K562 (cell line): ENCODE data around the gene OSBP2. TPM values are rescaled to one million over a fixed set of nuclear protein-coding genes. Genes with fewer than 3 reads are reported as not detected.

Experiments
- CBFA2T3 ChIP-seq: fragments of 450-650 bp; IDR thresholded peaks from 2 replicates; pipeline ENCODE4 v1.6.1; 2017
- FOXP1 ChIP-seq: sonication (generic); formaldehyde crosslinking; IDR thresholded peaks from 2 replicates; pipeline ENCODE4 v1.8.0; 2022; ENCODE audit warnings: mild to moderate bottlenecking, missing genetic modification reagents
- ILK ChIP-seq: fragments of 450-650 bp; IDR thresholded peaks from 2 replicates; pipeline ENCODE4 v1.6.1; 2016; ENCODE audit warnings: missing genetic modification characterization, low read depth, mild to moderate bottlenecking, missing compliant biosample characterization, moderate library complexity, borderline replicate concordance
- L3MBTL2 ChIP-seq: fragments of 450-650 bp; IDR thresholded peaks from 2 replicates; pipeline ENCODE4 v1.6.1; 2016; ENCODE audit warnings: mild to moderate bottlenecking, moderate library complexity
- MTA3 ChIP-seq: fragments of 450-650 bp; formaldehyde crosslinking; IDR thresholded peaks from 2 replicates; pipeline ENCODE4 v1.6.1; 2017; ENCODE audit warnings: mild to moderate bottlenecking, borderline replicate concordance
- NONO ChIP-seq, 2 experiments: fragments of 200-400 bp in 1 of 2; fragments of 450-650 bp in 1 of 2; formaldehyde crosslinking in 1 of 2; IDR thresholded peaks; 2 replicates each; pipeline ENCODE4 v1.6.1; 2017; ENCODE audit warnings: low read depth in 2 of 2, mild to moderate bottlenecking in 2 of 2, moderate library complexity in 2 of 2, low read length in 1 of 2
- PHB2 ChIP-seq: fragments of 450-650 bp; IDR thresholded peaks from 2 replicates; pipeline ENCODE4 v1.6.1; 2017; ENCODE audit warnings: low read depth
- PHF8 ChIP-seq: fragments of 200-600 bp; sonication (generic); IDR thresholded peaks from 2 replicates; pipeline ENCODE4 v1.6.1; 2012; ENCODE audit warnings: mixed run types, mild to moderate bottlenecking, inconsistent platforms, low read length, moderate library complexity, borderline replicate concordance
- POLR2AphosphoS5 ChIP-seq: IDR thresholded peaks from 2 replicates; pipeline ENCODE4 v1.6.1; 2011; ENCODE audit warnings: mild to moderate bottlenecking, low read depth, low read length, moderate library complexity; ENCODE audit not compliant: control insufficient read depth, insufficient read depth
- ZBTB7A ChIP-seq: IDR thresholded peaks from 2 replicates; pipeline ENCODE4 v1.6.1; 2011; ENCODE audit warnings: low read depth, mild to moderate bottlenecking, low read length, moderate library complexity, borderline replicate concordance; ENCODE audit not compliant: control insufficient read depth
- ZC3H11A ChIP-seq: IDR thresholded peaks from 2 replicates; pipeline ENCODE4 v1.6.1; 2012; ENCODE audit warnings: low read depth, low read length, improper control_type of control experiment
- ZNF263 ChIP-seq: sonication (generic); formaldehyde crosslinking; IDR thresholded peaks from 2 replicates; pipeline ENCODE4 v1.8.0; 2022; ENCODE audit warnings: mild to moderate bottlenecking, missing genetic modification reagents, borderline replicate concordance
- ZNF311 ChIP-seq: fragments of 250-450 bp; sonication (Bioruptor Pico); IDR thresholded peaks from 2 replicates; pipeline ENCODE4 v1.4.0; 2020; ENCODE audit warnings: mild to moderate bottlenecking, moderate library complexity
- ZNF316 ChIP-seq: fragments of 450-650 bp; IDR thresholded peaks from 2 replicates; pipeline ENCODE4 v1.6.1; 2016
- ZNF445 ChIP-seq: fragments of 250-450 bp; sonication (Bioruptor Pico); IDR thresholded peaks from 2 replicates; pipeline ENCODE4 v1.4.0; 2020; ENCODE audit warnings: low read depth, mild to moderate bottlenecking, moderate library complexity
- ZNF551 ChIP-seq: fragments of 250-450 bp; sonication (Bioruptor Pico); IDR thresholded peaks from 2 replicates; pipeline ENCODE4 v1.5.0; 2021; ENCODE audit warnings: mild to moderate bottlenecking, moderate library complexity
- polyA plus RNA-seq, 8 experiments: library from polyadenylated mRNA; depleted of rRNA in 4 of 8; stranded (reverse) in 5 of 8; unstranded in 3 of 8; fragments of >200 nt; fragmentation: Nextera tagmentation in 2 of 8; fragmentation: Illumina TruSeq in 1 of 8; extraction: Ambion mirVana in 2 of 8; extraction: Trizol in 1 of 8; gene quantifications; 2 replicates each; pipeline versions ENCODE4 v1.2.1 to v1.2.3, GENCODE V29; 2011 to 2014; ENCODE audit warnings: inconsistent platforms in 1 of 8, missing spikeins in 1 of 8
- total RNA-seq, 7 experiments: library from RNA; depleted of rRNA in 6 of 7; stranded (reverse); fragments of >200 nt in 6 of 7; fragmentation: Illumina TruSeq in 2 of 7; extraction: Trizol in 2 of 7; gene quantifications; 2 replicates each; pipeline versions ENCODE4 v1.2.1 to v1.2.3, GENCODE V29; 2011 to 2021; ENCODE audit warnings: low replicate concordance in 1 of 7
- TF ChIP-seq, protein P1 (sequence below): fragments of 450-650 bp; IDR thresholded peaks from 2 replicates; pipeline ENCODE4 v1.6.1; 2016; ENCODE audit warnings: borderline replicate concordance
- TF ChIP-seq, protein P2 (sequence below), 3 experiments: fragments of 200-800 bp in 1 of 3; sonication (Bioruptor generic) in 1 of 3; sonication (generic) in 1 of 3; formaldehyde crosslinking in 1 of 3; IDR thresholded peaks; 2 replicates each; pipeline versions ENCODE4 v1.6.1 to v1.8.0; 2016 to 2022; ENCODE audit warnings: mild to moderate bottlenecking in 2 of 3, missing compliant biosample characterization in 2 of 3, missing genetic modification characterization in 2 of 3, missing genetic modification reagents in 1 of 3
- TF ChIP-seq, protein P3 (sequence below): fragments of 450-650 bp; IDR thresholded peaks from 2 replicates; pipeline ENCODE4 v1.6.1; 2016; ENCODE audit warnings: mild to moderate bottlenecking
- TF ChIP-seq, protein P4 (sequence below): fragments of 450-650 bp; IDR thresholded peaks from 2 replicates; pipeline ENCODE4 v1.6.1; 2017; ENCODE audit warnings: mild to moderate bottlenecking, moderate library complexity

Gene OSBP2
- total and polyA plus RNA-seq, 9 of the 15 experiments (the other 6 are each of a cell fraction or from before 2014, with no cell fraction given) = 0.52 to 29.5 (median 21.6) TPM

DNA sequence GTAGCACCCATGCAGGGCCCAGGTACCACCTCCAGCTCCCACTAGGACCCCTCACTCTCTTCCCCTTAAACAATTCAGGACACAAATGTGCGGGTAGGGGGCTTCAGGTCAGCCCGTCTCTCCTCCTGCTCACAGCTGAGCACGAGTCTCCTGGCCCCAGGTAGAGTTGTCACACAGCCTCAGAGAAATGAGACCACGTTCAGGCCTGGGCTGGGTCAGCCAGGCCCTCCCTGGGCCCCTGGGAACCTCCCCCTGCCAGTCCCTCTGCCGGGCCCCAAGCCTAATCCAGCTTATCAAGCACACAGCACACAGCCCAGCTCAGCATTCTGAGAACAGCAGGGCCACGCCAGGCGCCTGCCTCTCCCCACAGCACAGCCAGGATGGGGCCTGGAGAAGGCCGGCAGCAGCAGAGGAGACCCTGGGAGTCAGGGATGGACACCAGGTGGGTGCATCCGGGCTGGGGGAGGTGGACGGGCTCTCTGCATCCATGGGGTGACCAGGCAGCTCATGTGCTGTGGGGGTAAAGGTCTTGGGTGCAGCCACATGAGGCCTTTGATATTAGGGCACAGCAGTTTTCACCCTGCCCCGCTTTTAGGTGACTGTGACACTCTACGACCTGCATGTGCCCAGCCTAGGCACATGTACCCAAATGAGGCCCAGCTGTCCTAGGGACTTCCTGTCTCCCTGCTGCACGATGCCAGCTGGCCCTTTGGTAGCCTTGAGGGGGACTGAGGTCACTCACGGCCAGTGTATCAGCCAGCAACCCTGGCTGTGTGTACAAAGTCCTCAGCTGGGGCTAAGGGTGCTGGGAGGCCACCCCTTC, 186.9 kb downstream of the OSBP2 start (continued):
- TF ChIP-seq, protein P1, sequence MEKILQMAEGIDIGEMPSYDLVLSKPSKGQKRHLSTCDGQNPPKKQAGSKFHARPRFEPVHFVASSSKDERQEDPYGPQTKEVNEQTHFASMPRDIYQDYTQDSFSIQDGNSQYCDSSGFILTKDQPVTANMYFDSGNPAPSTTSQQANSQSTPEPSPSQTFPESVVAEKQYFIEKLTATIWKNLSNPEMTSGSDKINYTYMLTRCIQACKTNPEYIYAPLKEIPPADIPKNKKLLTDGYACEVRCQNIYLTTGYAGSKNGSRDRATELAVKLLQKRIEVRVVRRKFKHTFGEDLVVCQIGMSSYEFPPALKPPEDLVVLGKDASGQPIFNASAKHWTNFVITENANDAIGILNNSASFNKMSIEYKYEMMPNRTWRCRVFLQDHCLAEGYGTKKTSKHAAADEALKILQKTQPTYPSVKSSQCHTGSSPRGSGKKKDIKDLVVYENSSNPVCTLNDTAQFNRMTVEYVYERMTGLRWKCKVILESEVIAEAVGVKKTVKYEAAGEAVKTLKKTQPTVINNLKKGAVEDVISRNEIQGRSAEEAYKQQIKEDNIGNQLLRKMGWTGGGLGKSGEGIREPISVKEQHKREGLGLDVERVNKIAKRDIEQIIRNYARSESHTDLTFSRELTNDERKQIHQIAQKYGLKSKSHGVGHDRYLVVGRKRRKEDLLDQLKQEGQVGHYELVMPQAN = peak; percentile 58
- TF ChIP-seq ZNF263 (CRISPR knock-in tag) (no peak), ILK (tag) (no peak), NONO (IDR thresholded peaks at IDR 0.05; ENCODE audit: low read depth in 2 of 2, low read length in 1 of 2) (0 out of 4 replicates have a peak, but pooled peaks of 1 of the 2 experiments have one; percentile 31), ZNF311 (CRISPR knock-in tag) (no peak), ZNF551 (CRISPR knock-in tag) (no peak), PHB2 (no peak), CBFA2T3 (peak; percentile 86), PHF8 (peak; percentile 58; the same call in 1 of the 2 replicates), ZNF316 (peak; percentile 66), L3MBTL2 (peak; percentile 78; the same call in 1 of the 2 replicates), POLR2AphosphoS5 (peak; percentile 75), MTA3 (0 out of 2 replicates have a peak, but pooled peaks have one; percentile 45), ZBTB7A (peak; percentile 89; the same call in 1 of the 2 replicates), ZC3H11A (no peak), FOXP1 (CRISPR knock-in tag) (0 out of 2 replicates have a peak, but pooled peaks have one; percentile 38), ZNF445 (no peak)
- TF ChIP-seq, protein P2, sequence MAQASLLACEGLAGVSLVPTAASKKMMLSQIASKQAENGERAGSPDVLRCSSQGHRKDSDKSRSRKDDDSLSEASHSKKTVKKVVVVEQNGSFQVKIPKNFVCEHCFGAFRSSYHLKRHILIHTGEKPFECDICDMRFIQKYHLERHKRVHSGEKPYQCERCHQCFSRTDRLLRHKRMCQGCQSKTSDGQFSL (CRISPR knock-in tag; IDR thresholded peaks at IDR 0.05) = no peak
- TF ChIP-seq, protein P2 (tag; IDR thresholded peaks at IDR 0.05) = no peak
- TF ChIP-seq, protein P3, sequence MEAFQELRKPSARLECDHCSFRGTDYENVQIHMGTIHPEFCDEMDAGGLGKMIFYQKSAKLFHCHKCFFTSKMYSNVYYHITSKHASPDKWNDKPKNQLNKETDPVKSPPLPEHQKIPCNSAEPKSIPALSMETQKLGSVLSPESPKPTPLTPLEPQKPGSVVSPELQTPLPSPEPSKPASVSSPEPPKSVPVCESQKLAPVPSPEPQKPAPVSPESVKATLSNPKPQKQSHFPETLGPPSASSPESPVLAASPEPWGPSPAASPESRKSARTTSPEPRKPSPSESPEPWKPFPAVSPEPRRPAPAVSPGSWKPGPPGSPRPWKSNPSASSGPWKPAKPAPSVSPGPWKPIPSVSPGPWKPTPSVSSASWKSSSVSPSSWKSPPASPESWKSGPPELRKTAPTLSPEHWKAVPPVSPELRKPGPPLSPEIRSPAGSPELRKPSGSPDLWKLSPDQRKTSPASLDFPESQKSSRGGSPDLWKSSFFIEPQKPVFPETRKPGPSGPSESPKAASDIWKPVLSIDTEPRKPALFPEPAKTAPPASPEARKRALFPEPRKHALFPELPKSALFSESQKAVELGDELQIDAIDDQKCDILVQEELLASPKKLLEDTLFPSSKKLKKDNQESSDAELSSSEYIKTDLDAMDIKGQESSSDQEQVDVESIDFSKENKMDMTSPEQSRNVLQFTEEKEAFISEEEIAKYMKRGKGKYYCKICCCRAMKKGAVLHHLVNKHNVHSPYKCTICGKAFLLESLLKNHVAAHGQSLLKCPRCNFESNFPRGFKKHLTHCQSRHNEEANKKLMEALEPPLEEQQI = no peak
- TF ChIP-seq, protein P4, sequence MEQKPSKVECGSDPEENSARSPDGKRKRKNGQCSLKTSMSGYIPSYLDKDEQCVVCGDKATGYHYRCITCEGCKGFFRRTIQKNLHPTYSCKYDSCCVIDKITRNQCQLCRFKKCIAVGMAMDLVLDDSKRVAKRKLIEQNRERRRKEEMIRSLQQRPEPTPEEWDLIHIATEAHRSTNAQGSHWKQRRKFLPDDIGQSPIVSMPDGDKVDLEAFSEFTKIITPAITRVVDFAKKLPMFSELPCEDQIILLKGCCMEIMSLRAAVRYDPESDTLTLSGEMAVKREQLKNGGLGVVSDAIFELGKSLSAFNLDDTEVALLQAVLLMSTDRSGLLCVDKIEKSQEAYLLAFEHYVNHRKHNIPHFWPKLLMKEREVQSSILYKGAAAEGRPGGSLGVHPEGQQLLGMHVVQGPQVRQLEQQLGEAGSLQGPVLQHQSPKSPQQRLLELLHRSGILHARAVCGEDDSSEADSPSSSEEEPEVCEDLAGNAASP = no peak
